ENCODE data around the gene ARHGEF6. TPM values are rescaled to one million over a fixed set of nuclear protein-coding genes. Genes with fewer than 3 reads are reported as not detected.

ARHGEF6 gene
- total and polyA plus RNA-seq, 12 donors = 9.1 to 37.9 (median 25.0) TPM

- Histone ChIP-seq H3K27ac (no peak overlapping the region), H3K9me3 (replicated peaks in 1 of 3) (no peaks in the 10 kb centered on the region), H3K4me3 (no peak overlapping the region), H3K36me3 (replicated peaks in 1 of 2) (no peaks in the 10 kb centered on the region), H3K4me1 (replicated peaks in 1 of 2) (no peaks in the 10 kb centered on the region), H3K27me3 (no peaks in the 10 kb centered on the region)
- no peak for DNase-seq
- intact Hi-C loops (cut with DNase I) = no loop called here
- no peak for TF ChIP-seq POLR2A (IDR thresholded peaks at IDR 0.05)
- TF ChIP-seq, protein P1, sequence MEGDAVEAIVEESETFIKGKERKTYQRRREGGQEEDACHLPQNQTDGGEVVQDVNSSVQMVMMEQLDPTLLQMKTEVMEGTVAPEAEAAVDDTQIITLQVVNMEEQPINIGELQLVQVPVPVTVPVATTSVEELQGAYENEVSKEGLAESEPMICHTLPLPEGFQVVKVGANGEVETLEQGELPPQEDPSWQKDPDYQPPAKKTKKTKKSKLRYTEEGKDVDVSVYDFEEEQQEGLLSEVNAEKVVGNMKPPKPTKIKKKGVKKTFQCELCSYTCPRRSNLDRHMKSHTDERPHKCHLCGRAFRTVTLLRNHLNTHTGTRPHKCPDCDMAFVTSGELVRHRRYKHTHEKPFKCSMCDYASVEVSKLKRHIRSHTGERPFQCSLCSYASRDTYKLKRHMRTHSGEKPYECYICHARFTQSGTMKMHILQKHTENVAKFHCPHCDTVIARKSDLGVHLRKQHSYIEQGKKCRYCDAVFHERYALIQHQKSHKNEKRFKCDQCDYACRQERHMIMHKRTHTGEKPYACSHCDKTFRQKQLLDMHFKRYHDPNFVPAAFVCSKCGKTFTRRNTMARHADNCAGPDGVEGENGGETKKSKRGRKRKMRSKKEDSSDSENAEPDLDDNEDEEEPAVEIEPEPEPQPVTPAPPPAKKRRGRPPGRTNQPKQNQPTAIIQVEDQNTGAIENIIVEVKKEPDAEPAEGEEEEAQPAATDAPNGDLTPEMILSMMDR (IDR thresholded peaks at IDR 0.05) = no peak
- WGBS, 4 donors = 72 to 82% (median 76%) methylated on average over 1 of the region's 1 CpG
Observed at GRCh38 chrX:136735601-136736000, 45.1 kb downstream of the ARHGEF6 start.

- Histone ChIP-seq H3K4me1 (replicated peaks in 1 of 2) (no peaks in the 10 kb centered on the region), H3K4me3 (no peak overlapping the region), H3K9me3 (replicated peaks in 1 of 3) (no peaks in the 10 kb centered on the region), H3K27me3 (no peaks in the 10 kb centered on the region), H3K27ac (no peak overlapping the region), H3K36me3 (replicated peaks in 1 of 2) (no peaks in the 10 kb centered on the region)
- 65 to 93% (median 79%) methylated on average over 3 of the region's 3 CpGs for WGBS, 4 donors
- TF ChIP-seq, protein P1 (IDR thresholded peaks at IDR 0.05) = no peak
- TF ChIP-seq POLR2A (IDR thresholded peaks at IDR 0.05) = no peak
- intact Hi-C loops (cut with DNase I) = no loop called here
- no peak for DNase-seq
Observed at GRCh38 chrX:136733613-136734012, 47.1 kb downstream of the ARHGEF6 start.

DNA sequence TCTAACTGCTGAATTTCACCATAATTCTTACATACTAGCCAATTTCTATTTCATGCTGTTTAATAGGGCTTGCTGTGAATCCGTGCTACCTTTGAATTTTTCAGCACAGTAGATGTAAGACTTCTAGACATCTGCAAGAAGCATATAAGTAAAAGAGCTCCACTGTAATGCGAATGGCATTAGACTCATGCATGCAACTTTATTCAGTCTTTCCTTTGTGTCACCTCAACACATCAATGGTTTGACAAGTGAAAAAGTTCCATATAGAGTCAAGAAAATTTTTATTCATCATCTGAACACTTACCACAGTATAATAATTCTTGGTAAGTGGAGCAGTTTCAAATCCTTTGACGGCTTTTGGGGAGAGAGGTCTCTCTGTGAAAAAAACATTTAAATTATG is 48.9 kb downstream of the ARHGEF6 start:
- H3K36me3 ChIP-seq (replicated peaks in 1 of 2) = no peaks in the 10 kb centered on the region

GRCh38 chrX:136731207-136731782 is 49.4 kb downstream of the ARHGEF6 start:
- WGBS, 4 donors = 38 to 49% (median 46%) methylated on average over 5 of the region's 5 CpGs
- Histone ChIP-seq H3K4me1 (replicated peaks in 1 of 2) (no peaks in the 10 kb centered on the region), H3K36me3 (replicated peaks in 1 of 2) (no peaks in the 10 kb centered on the region), H3K27ac (peak overlapping the region in 3 of 5 donors; percentile 0 to 57 (median 5)), H3K9me3 (replicated peaks in 1 of 3) (no peaks in the 10 kb centered on the region), H3K27me3 (no peaks in the 10 kb centered on the region), H3K4me3 (no peak overlapping the region)
- intact Hi-C loops (cut with DNase I) = no loop called here
- DNase-seq = no peak
- TF ChIP-seq, protein P1 (IDR thresholded peaks at IDR 0.05) = no peak
- no peak for TF ChIP-seq POLR2A (IDR thresholded peaks at IDR 0.05)

More for the DNA sequence above, 48.9 kb downstream of the ARHGEF6 start:
- Histone ChIP-seq H3K4me3 (no peak overlapping the region), H3K9me3 (replicated peaks in 1 of 3) (no peaks in the 10 kb centered on the region), H3K27ac (peak overlapping the region in 2 of 5 donors; percentile 0 to 57), H3K27me3 (no peaks in the 10 kb centered on the region), H3K4me1 (replicated peaks in 1 of 2) (no peaks in the 10 kb centered on the region)
- TF ChIP-seq, protein P1 (IDR thresholded peaks at IDR 0.05) = no peak
- TF ChIP-seq POLR2A (IDR thresholded peaks at IDR 0.05) = no peak
- WGBS, 4 donors = 72 to 100% (median 87%) methylated on average over 3 of the region's 3 CpGs
- intact Hi-C loops (cut with DNase I) = no loop called here
- DNase-seq = no peak

All from adrenal gland (tissue), 12 donors.